ENCODE measurements around the gene BLTP1.
A peak's percentile ranks its signal among the peaks of the same experiment; 100 is the strongest.

BLTP1 gene

DNA sequence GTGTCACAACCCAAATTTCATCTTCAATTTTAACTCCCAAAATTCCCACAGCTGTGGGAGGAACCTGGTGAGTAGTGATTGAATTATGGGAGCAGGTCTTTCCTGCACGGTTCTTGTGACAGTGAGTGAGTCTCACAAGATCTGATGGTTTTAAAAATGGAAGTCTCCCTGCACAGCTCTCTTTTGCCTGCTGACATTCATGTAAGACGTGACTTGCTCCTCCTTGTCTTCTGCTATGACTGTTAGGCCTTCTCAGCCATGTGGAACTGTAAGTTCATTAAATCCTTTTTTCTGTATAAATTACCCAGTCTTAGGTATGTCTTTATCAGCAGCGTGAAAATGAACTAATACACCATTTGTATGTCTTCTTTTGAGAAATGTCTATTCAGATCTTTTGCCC lies 13.0 kb upstream of the BLTP1 start:
- POLR2A ChIA-PET (ENCODE audit: low non-redundant PET): no interaction called here
- TF ChIP-seq, protein P1, sequence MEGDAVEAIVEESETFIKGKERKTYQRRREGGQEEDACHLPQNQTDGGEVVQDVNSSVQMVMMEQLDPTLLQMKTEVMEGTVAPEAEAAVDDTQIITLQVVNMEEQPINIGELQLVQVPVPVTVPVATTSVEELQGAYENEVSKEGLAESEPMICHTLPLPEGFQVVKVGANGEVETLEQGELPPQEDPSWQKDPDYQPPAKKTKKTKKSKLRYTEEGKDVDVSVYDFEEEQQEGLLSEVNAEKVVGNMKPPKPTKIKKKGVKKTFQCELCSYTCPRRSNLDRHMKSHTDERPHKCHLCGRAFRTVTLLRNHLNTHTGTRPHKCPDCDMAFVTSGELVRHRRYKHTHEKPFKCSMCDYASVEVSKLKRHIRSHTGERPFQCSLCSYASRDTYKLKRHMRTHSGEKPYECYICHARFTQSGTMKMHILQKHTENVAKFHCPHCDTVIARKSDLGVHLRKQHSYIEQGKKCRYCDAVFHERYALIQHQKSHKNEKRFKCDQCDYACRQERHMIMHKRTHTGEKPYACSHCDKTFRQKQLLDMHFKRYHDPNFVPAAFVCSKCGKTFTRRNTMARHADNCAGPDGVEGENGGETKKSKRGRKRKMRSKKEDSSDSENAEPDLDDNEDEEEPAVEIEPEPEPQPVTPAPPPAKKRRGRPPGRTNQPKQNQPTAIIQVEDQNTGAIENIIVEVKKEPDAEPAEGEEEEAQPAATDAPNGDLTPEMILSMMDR (conservative IDR thresholded peaks at IDR 0.05; ENCODE audit: low read depth): no peak
- no peak overlapping the region for H3K27ac ChIP-seq
- DNase-seq (ENCODE audit: low spot score): no peak
- CTCF ChIA-PET: no interaction called here

DNA sequence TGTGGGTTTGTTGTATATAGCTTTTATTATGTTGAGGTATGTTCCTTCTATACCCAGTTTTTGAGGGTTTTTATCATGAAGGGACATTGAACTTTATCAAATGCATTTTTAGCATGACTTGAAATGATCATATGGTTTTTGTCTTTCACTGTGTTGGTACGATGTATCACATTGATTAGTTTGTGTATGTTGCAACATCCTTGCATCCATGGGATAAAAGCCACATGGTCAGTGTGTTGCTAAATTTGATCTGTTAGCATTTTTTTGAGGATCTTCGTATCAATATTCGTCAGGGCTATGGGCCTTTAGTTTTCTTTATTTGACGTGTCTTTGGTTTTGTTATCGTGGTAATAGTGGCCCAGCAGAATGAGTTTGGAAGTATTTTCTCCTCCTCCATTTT lies 11.3 kb upstream of the BLTP1 start:
- no peak for DNase-seq (ENCODE audit: low spot score)
- ChIA-PET CTCF (no interaction called here), POLR2A (ENCODE audit: low non-redundant PET) (no interaction called here)
- H3K27ac ChIP-seq: no peak overlapping the region
- TF ChIP-seq, protein P1 (conservative IDR thresholded peaks at IDR 0.05; ENCODE audit: low read depth): no peak

DNA sequence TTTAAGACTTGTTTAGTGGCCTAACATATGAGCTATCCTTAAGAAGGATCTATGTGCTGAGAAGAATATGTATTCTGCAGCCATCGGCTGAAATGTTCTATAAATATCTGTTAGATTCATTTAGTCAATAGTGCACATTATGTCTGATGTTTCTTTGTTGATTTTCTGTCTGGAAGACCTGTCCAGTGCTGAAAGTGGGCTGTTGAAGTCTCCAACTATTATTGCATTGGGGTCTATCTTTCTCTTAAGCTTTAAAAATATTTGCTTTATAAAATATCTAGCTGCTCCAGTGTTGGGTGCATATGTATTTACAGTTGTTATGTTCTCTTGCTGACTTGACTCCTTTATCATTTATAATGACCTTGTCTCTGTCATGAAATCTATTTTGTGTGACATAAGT lies 9.4 kb upstream of the BLTP1 start:
- TF ChIP-seq, protein P1 (conservative IDR thresholded peaks at IDR 0.05; ENCODE audit: low read depth): no peak
- POLR2A ChIA-PET (ENCODE audit: low non-redundant PET): no interaction called here
- CTCF ChIA-PET: no interaction called here
- no peak for DNase-seq (ENCODE audit: low spot score)
- no peak overlapping the region for H3K27ac ChIP-seq

DNA sequence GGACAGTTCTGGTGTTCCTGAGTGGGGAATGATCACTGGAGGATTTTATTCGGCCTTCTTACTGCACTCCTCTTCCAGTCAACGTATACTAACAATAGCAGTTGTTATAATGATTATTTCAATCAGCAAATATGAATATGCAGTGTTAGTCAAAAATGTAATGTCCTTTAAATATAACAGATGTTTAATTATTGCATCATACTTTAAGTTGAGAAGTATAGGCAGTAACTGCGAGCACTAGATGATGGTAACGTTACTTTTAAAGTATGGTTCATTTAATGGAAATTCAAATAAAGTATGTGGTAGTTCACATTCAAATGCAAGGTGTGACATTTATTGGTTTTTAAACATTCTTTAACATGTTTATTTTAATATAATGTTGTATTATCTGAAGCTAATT lies 5.5 kb upstream of the BLTP1 start:
- H3K27ac ChIP-seq: no peak overlapping the region
- POLR2A ChIA-PET (ENCODE audit: low non-redundant PET): no interaction called here
- DNase-seq (ENCODE audit: low spot score): no peak
- CTCF ChIA-PET: no interaction called here
- TF ChIP-seq, protein P1 (conservative IDR thresholded peaks at IDR 0.05; ENCODE audit: low read depth): no peak

DNA sequence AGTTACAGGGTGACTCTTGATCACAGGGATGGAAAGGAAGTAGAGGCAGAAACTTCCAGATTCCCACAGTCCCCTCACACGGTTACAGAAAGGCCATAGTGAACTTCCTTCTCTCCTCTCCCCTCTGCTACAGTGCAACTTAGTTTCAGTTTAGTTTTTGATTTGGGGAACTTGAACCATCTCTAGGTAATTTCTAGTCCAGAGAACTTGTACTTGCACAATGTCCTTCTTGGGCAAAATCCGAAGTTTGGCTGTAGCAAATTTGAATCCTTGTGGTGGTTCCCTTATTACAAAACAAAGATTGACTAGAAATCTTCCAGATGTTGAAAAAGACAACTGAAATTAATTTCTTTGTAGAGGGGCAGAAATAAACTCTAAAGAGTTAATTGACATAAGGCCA lies 1.2 kb upstream of the BLTP1 start:
- POLR2A ChIA-PET (ENCODE audit: low non-redundant PET): no interaction called here

DNA sequence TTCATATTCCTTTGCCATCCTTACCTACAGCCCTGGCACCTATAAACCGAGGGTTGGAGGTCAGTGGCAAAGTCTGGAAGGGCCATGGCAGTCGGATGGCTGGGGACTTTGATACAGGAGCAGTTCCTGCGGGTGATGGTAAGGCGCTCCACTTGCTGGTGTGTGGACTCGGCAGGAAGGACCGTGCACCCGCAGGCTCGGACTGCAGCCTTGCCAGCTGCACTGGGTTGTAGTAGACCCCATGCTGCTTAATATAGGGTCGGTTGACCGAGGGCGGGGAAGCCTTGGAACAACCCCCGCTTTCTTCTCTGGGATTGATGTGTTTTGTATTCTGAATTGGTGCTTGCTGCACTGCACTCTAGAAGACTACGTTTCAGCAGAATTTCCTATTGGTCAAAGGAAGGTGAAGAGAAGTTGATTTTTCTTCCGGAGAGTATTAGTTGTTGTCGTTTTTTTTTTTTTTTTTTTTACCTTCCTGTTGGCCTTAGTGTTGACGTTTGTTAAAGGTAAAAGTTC lies 638 bp downstream of the BLTP1 start:
- H3K27ac ChIP-seq: peak overlapping the region; percentile 87
- TF ChIP-seq, protein P1 (conservative IDR thresholded peaks at IDR 0.05; ENCODE audit: low read depth): no peak
- ChIA-PET POLR2A (ENCODE audit: low non-redundant PET) (no interaction called here), CTCF (no interaction called here)
- peak; percentile 27 for DNase-seq (ENCODE audit: low spot score)

More for the DNA sequence above, 1.2 kb upstream of the BLTP1 start:
- no peak overlapping the region for H3K27ac ChIP-seq
- TF ChIP-seq, protein P1 (conservative IDR thresholded peaks at IDR 0.05; ENCODE audit: low read depth): no peak
- no peak for DNase-seq (ENCODE audit: low spot score)
- CTCF ChIA-PET: no interaction called here

DNA sequence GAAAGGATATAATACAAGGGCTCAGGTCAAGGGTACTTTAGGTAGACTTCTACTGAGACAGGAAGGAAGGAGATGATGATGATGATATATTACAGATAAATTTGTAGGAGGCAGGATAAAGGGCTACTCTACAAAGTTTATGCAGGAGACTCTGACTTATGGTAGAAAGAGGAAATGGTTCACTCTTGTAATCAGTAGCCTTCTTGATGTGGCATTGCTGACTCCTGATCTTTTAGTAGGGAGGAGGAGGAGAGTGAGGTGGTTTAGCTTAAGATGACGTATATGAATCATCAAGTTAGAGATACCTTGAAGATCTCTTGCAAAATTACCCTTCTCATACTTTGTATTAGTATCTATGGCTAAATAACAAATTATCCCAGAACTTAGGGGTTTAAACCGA lies 4.7 kb downstream of the BLTP1 start:
- TF ChIP-seq, protein P1 (conservative IDR thresholded peaks at IDR 0.05; ENCODE audit: low read depth): no peak
- ChIA-PET POLR2A (ENCODE audit: low non-redundant PET) (no interaction called here), CTCF (no interaction called here)
- DNase-seq (ENCODE audit: low spot score): no peak
- no peak overlapping the region for H3K27ac ChIP-seq

Data from RWPE1 (cell line).